H1 (cell line): ENCODE results near the gene SCNN1G. TPM values are rescaled to one million over a fixed set of nuclear protein-coding genes. Genes with fewer than 3 reads are reported as not detected.
"Not testable (repeated sequence)": the region's sequence is repeated elsewhere in the genome, so short reads cannot be mapped to it uniquely, and the experiment has no call there.

Source experiments
- CTCF ChIA-PET: fragments of 300-600 bp; sonication (Branson Sonifier 250); formaldehyde crosslinking; loops from one replicate; lab custom pipeline; 2021; ENCODE audit not compliant: partially characterized antibody; lab: Charles Lee
- POLR2A ChIA-PET: fragments of 300-600 bp; sonication (Branson Sonifier 250); formaldehyde crosslinking; loops from one replicate; lab custom pipeline; 2021; ENCODE audit warnings: inconsistent platforms; ENCODE audit not compliant: partially characterized antibody; lab: Charles Lee
- DNase-seq, 2 experiments: peaks; one replicate each; pipeline versions ENCODE4 v3.0.0 to v3.0.0-alpha.2; 2010 to 2022; ENCODE audit warnings: low spot score in 2 of 2, low read depth in 1 of 2, mixed read lengths in 1 of 2
- FAIRE-seq: peaks from 2 replicates; lab custom pipeline; 2011; peaks lifted over from hg19 to GRCh38; lab: Jason Lieb, UNC
- H2AFZ ChIP-seq: 2 replicates; pipeline ENCODE4 v1.8.1; 2012; ENCODE audit warnings: low read length, inconsistent platforms
- H2AK5ac ChIP-seq: 2 replicates; pipeline ENCODE4 v1.6.1; 2013; ENCODE audit warnings: low read depth, low read length
- H2BK120ac ChIP-seq: replicated peaks from 2 replicates; pipeline ENCODE3; 2013; ENCODE audit warnings: low read depth, low read length, inconsistent platforms
- H2BK12ac ChIP-seq: 2 replicates; pipeline ENCODE4 v1.6.1; 2013; ENCODE audit warnings: low read depth, low read length
- H2BK15ac ChIP-seq: 2 replicates; pipeline ENCODE4 v1.6.1; 2013; ENCODE audit warnings: low read length
- H2BK20ac ChIP-seq: 2 replicates; pipeline ENCODE4 v1.6.1; 2013; ENCODE audit warnings: low read length
- H2BK5ac ChIP-seq: 2 replicates; pipeline ENCODE4 v1.6.1; 2013; ENCODE audit warnings: low read depth, low read length
- H3K14ac ChIP-seq: 2 replicates; pipeline ENCODE4 v1.6.1; 2013; ENCODE audit warnings: inconsistent platforms; ENCODE audit not compliant: insufficient read length
- H3K18ac ChIP-seq: 2 replicates; pipeline ENCODE4 v1.6.1; 2013; ENCODE audit warnings: low read length; ENCODE audit errors: extremely low read depth
- H3K23ac ChIP-seq: 2 replicates; pipeline ENCODE4 v1.6.1; 2013; ENCODE audit warnings: inconsistent platforms; ENCODE audit not compliant: insufficient read length
- H3K23me2 ChIP-seq: 2 replicates; pipeline ENCODE4 v1.6.1; 2013; ENCODE audit warnings: low read depth, low read length
- H3K27ac ChIP-seq: 2 replicates; pipeline ENCODE4 v1.6.1; 2011; ENCODE audit warnings: low read depth, low read length, inconsistent platforms
- H3K27me3 ChIP-seq, 4 experiments: replicated peaks in 1 of 4; 1 replicate in 1 of 4; 2 replicates in 3 of 4; pipeline versions ENCODE4 v1.6.1 to v1.8.1; 2011 to 2013; ENCODE audit warnings: low read length in 3 of 4, mild to moderate bottlenecking in 3 of 4, inconsistent platforms in 2 of 4, mixed read lengths in 2 of 4, moderate library complexity in 1 of 4; ENCODE audit not compliant: control insufficient read depth in 3 of 4, insufficient read depth in 3 of 4; ENCODE audit errors: extremely low read depth in 1 of 4
- H3K36me3 ChIP-seq, 4 experiments: 2 replicates each; pipeline versions ENCODE4 v1.6.1 to v1.8.1; 2011 to 2013; ENCODE audit warnings: mild to moderate bottlenecking in 4 of 4, low read length in 3 of 4, moderate library complexity in 2 of 4, control low read depth in 1 of 4, inconsistent platforms in 1 of 4; ENCODE audit not compliant: insufficient read depth in 4 of 4, control insufficient read depth in 2 of 4
- H3K4ac ChIP-seq: replicated peaks from 2 replicates; pipeline ENCODE3; 2013; ENCODE audit warnings: low read length, low read depth, mixed read lengths, inconsistent platforms; ENCODE audit not compliant: insufficient read length
- H3K4me1 ChIP-seq, 4 experiments: replicated peaks in 1 of 4; 1 replicate in 1 of 4; 2 replicates in 3 of 4; pipeline versions ENCODE4 v1.6.1 to v1.8.1; 2011 to 2013; ENCODE audit warnings: low read length in 3 of 4, inconsistent platforms in 2 of 4, mixed read lengths in 1 of 4; ENCODE audit not compliant: insufficient read depth in 4 of 4, control insufficient read depth in 3 of 4
- H3K4me2 ChIP-seq, 2 experiments: 2 replicates each; pipeline versions ENCODE4 v1.6.1 to v1.8.1; 2011 to 2013; ENCODE audit warnings: low read depth in 2 of 2, low read length in 2 of 2, control low read depth in 1 of 2, inconsistent platforms in 1 of 2, mild to moderate bottlenecking in 1 of 2; ENCODE audit not compliant: insufficient read depth in 1 of 2
- H3K4me3 ChIP-seq, 4 experiments: fragments of 200-600, 300-600 bp in 1 of 4; sonication (generic), shearing (Covaris generic), sonication (Bioruptor Twin) in 1 of 4; 2 replicates each; pipeline versions ENCODE4 v1.5.1 to v1.8.1; 2011 to 2016; ENCODE audit warnings: low read length in 4 of 4, low read depth in 3 of 4, control low read depth in 2 of 4, inconsistent platforms in 2 of 4, mild to moderate bottlenecking in 2 of 4, mixed read lengths in 1 of 4, moderate library complexity in 1 of 4; ENCODE audit not compliant: insufficient read depth in 2 of 4; ENCODE audit errors: extremely low read depth in 1 of 4
- H3K56ac ChIP-seq: replicated peaks from 2 replicates; pipeline ENCODE3; 2013; ENCODE audit warnings: low read depth, mild to moderate bottlenecking, mixed read lengths, low read length, inconsistent platforms; ENCODE audit not compliant: insufficient read length
- H3K79me1 ChIP-seq: 2 replicates; pipeline ENCODE4 v1.6.1; 2013; ENCODE audit warnings: low read depth, low read length, control low read depth
- H3K79me2 ChIP-seq, 2 experiments: 2 replicates each; pipeline versions ENCODE4 v1.6.1 to v1.8.1; 2012 to 2013; ENCODE audit warnings: low read length in 2 of 2, mild to moderate bottlenecking in 2 of 2, inconsistent platforms in 1 of 2; ENCODE audit not compliant: insufficient read depth in 2 of 2, control insufficient read depth in 1 of 2
- H3K9ac ChIP-seq, 4 experiments: replicated peaks in 1 of 4; 1 replicate in 1 of 4; 2 replicates in 3 of 4; pipeline versions ENCODE4 v1.6.1 to v1.8.1; 2011 to 2013; ENCODE audit warnings: low read depth in 3 of 4, low read length in 3 of 4, control low read depth in 2 of 4, mild to moderate bottlenecking in 2 of 4, moderate library complexity in 2 of 4, inconsistent platforms in 1 of 4; ENCODE audit errors: extremely low read depth in 1 of 4
- H3K9me3 ChIP-seq, 2 experiments: 2 replicates each; pipeline versions ENCODE4 v1.6.1 to v1.8.1; 2012 to 2013; ENCODE audit warnings: mild to moderate bottlenecking in 2 of 2, moderate library complexity in 2 of 2, control low read depth in 1 of 2, inconsistent platforms in 1 of 2, low read depth in 1 of 2, low read length in 1 of 2, mixed read lengths in 1 of 2; ENCODE audit not compliant: insufficient read depth in 2 of 2
- H4K20me1 ChIP-seq, 2 experiments: replicated peaks in 1 of 2; 2 replicates each; pipeline versions ENCODE3 to v1.8.1; 2011 to 2013; ENCODE audit warnings: inconsistent platforms in 2 of 2, low read length in 2 of 2, mild to moderate bottlenecking in 1 of 2; ENCODE audit not compliant: insufficient read depth in 2 of 2, control insufficient read depth in 1 of 2
- H4K5ac ChIP-seq: 2 replicates; pipeline ENCODE4 v1.6.1; 2013; ENCODE audit warnings: low read length, low read depth, mixed read lengths, inconsistent platforms; ENCODE audit not compliant: insufficient read length
- H4K8ac ChIP-seq: 2 replicates; pipeline ENCODE4 v1.8.0; 2013; ENCODE audit warnings: mild to moderate bottlenecking, moderate library complexity, low read length, inconsistent platforms; ENCODE audit not compliant: insufficient read depth; ENCODE audit errors: extremely low read depth
- H4K91ac ChIP-seq: replicated peaks from 2 replicates; pipeline ENCODE3; 2013; ENCODE audit warnings: low read length, mixed read lengths, inconsistent platforms; ENCODE audit not compliant: insufficient read length
- WGBS, 2 experiments: shearing (Covaris generic) in 1 of 2; methylation state at CpG; one replicate each; pipeline versions ENCODE4 v1.1.6 to v1.1.7; 2013 to 2015; ENCODE audit warnings: low lambda C conversion rate in 2 of 2, mixed read lengths in 2 of 2, inconsistent platforms in 1 of 2, low coverage in 1 of 2, missing lambda C conversion rate in 1 of 2; ENCODE audit not compliant: insufficient replicate concordance in 2 of 2, insufficient coverage in 1 of 2, insufficient read length in 1 of 2; ENCODE audit errors: extremely low coverage in 1 of 2, missing lambda C conversion rate in 1 of 2; 5-methylcytosine and 5-hydroxymethylcytosine counted together
- polyA plus RNA-seq, 7 experiments: library from polyadenylated mRNA; depleted of rRNA in 3 of 7; stranded (reverse) in 5 of 7; unstranded in 2 of 7; fragments of >200 nt in 5 of 7; fragments of 200-250 nt in 2 of 7; gene quantifications; 1 replicate in 5 of 7; 2 replicates in 1 of 7; 4 replicates in 1 of 7; pipeline versions ENCODE4 v1.2.1 to v1.2.3, GENCODE V29; 2011 to 2013; ENCODE audit warnings: missing spikeins in 2 of 7, mixed read lengths in 2 of 7
- total RNA-seq: library from RNA; stranded (reverse); fragmentation: NEBNext Ultra II Directional; extraction: Animal tissue kit (Norgen Biotek cat#: 25700); gene quantifications from 2 replicates; pipeline ENCODE4 v1.2.1, GENCODE V29; 2021

Gene SCNN1G
- total and polyA plus RNA-seq, 2 of the 8 experiments (the other 6 are each of a cell fraction or from before 2014, with no cell fraction given): 0.73 to 1.1 TPM

- not testable (repeated sequence) for DNase-seq, H2AK5ac ChIP-seq, H3K9ac ChIP-seq, H2BK15ac ChIP-seq, H3K4me3 ChIP-seq, H3K14ac ChIP-seq, FAIRE-seq, H3K9me3 ChIP-seq, H4K5ac ChIP-seq, H3K36me3 ChIP-seq, H2BK20ac ChIP-seq, H3K23me2 ChIP-seq, H2BK5ac ChIP-seq, H3K4me2 ChIP-seq, H2BK120ac ChIP-seq, H3K27ac ChIP-seq, H2AFZ ChIP-seq, H3K23ac ChIP-seq, H3K27me3 ChIP-seq, H3K18ac ChIP-seq, H3K4ac ChIP-seq, H2BK12ac ChIP-seq, H4K91ac ChIP-seq, H3K56ac ChIP-seq, H4K8ac ChIP-seq
- Histone ChIP-seq H3K4me1 (peaks cover 8 to 18% (median 12%) of the 10 kb centered on the region in 4 experiments; a peak in 6 of 7 replicates), H4K20me1 (peaks cover 2 to 15% of the 10 kb centered on the region in 2 experiments), H3K79me2 (peaks cover 6 to 86% of the 10 kb centered on the region in 2 experiments; a peak in 2 of 4 replicates), H3K79me1 (peaks cover 17% of the 10 kb centered on the region)
- ChIA-PET CTCF (interaction anchor here (1.4 to 1.7 kb wide), 2 partner anchors 38 to 291 kb away, joined by 4 read pairs; partner anchors contain the start of gene SCNN1G), POLR2A (interaction anchor here (1.3 kb wide), 1 partner anchor 25 kb away, joined by 3 read pairs; no protein-coding TSS in a partner anchor)
- 92% methylated on average over 9 of the region's 9 CpGs; no CpG with 5 or more reads in 1 of the 2 experiments for WGBS, 2 experiments
Measured at GRCh38 chr16:23144393-23144792, 38.2 kb upstream of the SCNN1G start.
